ENCODE data around the gene PHF1.
A peak's percentile ranks its signal among the peaks of the same experiment; 100 is the strongest.

PHF1 gene

DNA sequence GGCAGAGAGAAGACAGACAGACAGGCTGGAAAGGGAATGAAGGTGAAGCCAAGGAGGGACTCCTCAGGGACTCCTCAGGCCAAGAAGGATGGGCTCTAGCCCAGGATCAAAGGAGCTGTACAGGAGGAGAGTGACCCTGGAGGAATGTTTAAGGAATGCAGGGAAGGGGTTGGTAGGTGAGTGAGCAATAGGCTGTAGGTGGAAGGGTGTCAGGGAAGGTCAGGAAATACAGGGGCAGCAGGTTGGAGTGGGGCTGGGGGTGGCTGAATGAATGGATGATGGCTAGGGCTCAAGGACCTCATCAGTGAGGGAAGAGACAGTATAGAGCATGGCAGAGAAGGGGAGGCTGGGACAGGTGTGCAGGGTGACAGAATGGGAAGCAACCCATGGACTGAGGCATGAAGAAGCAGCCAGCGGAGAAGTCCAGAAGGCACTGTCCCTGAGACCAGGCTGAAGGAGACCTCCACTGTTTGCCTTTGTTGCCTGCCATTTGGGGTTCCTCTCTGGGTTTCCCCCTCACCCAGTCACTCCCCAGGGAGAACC is 22.3 kb downstream of the PHF1 start:
- DNase-seq: no peak

DNA sequence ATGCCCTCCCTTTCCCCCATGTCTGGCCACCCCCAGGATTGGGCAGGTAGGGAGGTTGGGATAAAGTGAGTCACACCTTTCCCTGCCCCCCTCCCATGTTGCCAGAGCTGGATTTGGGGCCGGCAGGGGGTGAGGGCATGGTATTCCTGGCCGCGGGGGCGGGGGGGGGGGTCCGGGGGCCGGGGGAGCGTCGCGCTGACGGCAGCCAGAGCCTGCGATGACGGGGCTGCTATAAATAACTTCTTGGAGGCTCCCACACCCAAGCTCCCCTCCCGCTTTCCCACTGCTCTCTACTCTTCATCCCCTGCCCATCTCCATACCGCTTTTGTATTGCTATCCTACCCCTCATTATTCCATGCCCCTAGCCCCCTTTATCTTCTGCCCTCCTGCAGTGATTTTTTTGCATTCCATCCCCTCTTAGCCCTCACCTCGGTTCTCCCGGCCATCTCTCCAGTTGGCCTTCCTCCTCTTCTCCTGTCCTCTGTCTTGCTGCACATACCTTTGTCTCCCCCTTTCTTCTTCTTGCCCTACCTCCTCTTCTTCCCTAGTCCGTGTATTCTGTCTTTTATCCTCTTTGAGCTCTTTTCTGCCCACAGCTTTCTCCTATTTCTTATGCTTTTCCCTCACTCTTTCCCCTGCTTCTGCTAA is 22.9 kb downstream of the PHF1 start:
- DNase-seq: no peak

DNA sequence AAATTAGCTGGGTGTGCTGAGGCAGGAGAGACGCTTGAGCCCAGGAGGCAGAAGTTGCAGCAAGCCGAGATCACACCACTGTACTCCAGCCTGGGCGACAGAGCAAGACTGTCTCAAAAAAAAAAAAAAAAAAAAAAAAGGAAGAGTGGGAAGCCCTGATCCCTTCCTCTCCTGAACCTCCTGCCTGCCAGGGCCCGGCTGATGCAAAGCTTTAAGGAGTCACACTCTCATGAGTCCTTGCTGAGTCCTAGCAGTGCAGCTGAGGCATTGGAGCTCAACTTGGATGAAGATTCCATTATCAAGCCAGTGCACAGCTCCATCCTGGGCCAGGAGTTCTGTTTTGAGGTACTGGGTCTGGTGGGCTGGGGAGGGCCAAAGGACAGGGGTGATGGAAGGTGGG is 24.1 kb downstream of the PHF1 start:
- no peak for DNase-seq

DNA sequence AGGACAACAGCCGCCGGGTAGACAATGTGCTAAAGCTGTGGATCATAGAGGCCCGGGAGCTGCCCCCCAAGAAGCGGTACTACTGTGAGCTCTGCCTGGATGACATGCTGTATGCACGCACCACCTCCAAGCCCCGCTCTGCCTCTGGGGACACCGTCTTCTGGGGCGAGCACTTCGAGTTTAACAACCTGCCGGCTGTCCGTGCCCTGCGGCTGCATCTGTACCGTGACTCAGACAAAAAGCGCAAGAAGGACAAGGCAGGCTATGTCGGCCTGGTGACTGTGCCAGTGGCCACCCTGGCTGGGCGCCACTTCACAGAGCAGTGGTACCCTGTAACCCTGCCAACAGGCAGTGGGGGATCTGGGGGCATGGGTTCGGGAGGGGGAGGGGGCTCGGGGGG is 26.9 kb downstream of the PHF1 start:
- no peak for DNase-seq

DNA sequence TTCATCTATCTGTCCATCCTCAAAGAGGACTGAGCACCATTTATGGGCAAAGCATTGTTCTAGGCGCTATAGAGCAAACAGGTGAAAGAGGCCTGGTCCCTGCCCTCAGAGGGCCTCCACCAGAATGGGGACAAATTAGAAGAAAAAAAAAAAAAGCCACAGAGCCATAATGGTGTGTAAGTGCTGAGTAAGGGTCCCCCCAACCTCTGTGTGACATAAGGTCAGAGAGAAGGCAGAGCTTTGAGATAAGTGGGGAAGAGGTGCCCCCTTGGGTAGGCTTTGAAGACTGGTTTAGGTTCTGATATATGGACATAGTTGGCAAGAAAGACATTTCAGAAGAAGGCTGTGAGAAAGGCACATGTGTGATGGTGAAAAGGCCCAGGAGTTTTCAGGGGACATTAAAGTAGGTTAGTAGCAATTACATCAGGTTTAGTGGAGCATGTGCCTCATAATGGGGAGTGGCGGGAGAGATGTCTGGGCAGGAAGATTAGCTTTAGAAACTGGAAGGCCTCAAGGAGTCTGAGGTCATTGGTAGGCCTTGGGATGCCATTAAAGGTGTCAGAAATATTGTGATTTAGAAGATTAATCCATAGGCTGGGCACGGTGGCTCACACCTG is 28.3 kb downstream of the PHF1 start:
- DNase-seq: no peak

DNA sequence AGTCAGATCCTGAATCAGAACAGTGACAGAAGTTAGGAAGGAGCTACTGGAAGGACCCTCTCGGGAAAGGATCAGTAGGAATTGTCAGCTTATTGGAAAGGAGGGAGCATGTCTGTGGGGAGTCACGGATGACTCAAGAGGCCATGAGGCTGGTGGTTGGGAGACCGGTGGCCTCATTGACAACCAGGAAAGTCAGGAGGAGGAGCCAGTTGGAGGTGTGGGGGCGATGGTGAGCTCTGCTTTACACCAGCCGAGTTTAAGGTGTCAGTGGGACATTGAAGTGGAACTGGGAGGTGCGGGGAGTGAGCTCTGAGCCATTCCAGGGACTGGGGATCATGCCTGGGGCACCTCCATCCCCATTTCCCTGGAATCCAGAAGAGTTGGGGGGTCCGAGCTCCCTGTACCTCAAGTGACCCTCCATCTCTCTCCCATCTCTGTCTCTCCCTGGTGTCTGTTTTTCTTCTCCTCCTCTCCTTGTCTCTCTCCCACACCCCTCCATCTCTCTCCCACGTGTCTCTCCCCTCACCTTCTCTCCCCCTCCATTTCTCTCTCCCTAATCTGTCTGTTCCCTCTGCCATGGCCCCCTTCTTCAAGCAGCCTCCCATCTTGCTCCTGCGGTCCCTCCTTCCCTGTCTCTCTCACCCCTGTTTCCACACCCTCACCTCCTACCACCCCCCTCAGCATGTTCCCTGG is 29.3 kb downstream of the PHF1 start:
- DNase-seq: no peak

DNA sequence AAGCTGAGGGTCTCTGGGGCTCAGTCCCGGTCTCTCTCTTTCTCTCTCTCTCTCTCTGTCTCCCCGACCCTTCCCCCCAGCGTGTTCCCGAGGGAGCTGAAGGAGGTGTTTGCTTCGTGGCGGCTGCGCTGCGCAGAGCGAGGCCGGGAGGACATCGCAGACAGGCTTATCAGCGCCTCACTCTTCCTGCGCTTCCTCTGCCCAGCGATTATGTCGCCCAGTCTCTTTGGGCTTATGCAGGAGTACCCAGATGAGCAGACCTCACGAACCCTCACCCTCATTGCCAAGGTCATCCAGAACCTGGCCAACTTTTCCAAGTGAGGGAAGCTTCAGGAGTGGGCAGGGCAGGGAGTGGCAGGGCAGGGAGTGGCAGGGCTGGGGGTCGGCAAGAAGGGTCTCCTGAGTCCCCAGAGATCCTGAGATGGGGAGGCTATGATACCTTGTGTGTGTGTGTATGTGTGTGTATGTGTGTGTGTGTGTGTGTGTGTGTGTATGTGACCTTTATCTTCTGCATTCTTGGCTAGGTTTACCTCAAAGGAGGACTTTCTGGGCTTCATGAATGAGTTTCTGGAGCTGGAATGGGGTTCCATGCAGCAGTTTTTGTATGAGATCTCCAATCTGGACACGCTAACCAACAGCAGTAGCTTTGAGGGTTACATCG is 30.0 kb downstream of the PHF1 start:
- no peak for DNase-seq

DNA sequence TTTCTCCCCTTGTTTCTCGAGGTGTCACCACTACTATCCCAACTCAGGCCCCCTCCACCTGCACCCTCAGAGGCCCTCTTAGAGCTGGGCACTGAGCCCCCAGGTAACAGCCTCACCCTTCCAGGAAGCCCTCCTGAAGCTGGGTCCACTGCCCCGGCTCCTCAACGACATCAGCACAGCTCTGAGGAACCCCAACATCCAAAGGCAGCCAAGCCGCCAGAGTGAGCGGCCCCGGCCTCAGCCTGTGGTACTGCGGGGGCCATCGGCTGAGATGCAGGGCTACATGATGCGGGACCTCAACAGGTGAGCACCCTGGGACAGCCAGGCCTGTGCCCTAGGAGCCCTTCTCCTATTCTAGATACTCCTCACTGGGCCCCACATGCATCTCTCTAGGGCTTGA is 30.6 kb downstream of the PHF1 start:
- no peak for DNase-seq

DNA sequence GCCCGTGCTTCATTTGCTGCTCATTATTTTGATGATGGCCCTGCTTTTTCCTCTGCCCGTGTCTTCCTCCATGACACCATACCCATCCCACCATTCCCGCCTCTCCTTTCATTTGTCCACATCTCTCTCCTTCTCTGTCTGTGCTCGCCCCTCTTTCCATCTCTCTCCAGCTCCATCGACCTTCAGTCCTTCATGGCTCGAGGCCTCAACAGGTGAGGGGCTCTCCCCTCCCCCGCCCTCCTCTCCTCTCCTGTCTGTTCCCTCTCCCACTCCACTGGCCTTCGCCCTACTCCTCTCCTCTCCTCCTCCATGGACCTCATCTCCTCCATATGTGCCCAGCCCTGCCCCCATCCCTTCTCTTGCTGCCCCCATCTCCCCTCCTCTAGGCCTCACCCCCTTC is 31.5 kb downstream of the PHF1 start:
- no peak for DNase-seq

DNA sequence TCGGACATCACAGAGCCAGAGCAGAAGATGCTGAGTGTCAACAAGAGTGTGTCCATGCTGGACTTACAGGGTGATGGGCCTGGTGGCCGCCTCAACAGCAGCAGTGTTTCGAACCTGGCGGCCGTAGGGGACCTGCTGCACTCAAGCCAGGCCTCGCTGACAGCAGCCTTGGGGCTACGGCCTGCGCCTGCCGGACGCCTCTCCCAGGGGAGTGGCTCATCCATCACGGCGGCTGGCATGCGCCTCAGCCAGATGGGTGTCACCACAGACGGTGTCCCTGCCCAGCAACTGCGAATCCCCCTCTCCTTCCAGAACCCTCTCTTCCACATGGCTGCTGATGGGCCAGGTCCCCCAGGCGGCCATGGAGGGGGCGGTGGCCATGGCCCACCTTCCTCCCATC is 32.2 kb downstream of the PHF1 start:
- no peak for DNase-seq

DNA sequence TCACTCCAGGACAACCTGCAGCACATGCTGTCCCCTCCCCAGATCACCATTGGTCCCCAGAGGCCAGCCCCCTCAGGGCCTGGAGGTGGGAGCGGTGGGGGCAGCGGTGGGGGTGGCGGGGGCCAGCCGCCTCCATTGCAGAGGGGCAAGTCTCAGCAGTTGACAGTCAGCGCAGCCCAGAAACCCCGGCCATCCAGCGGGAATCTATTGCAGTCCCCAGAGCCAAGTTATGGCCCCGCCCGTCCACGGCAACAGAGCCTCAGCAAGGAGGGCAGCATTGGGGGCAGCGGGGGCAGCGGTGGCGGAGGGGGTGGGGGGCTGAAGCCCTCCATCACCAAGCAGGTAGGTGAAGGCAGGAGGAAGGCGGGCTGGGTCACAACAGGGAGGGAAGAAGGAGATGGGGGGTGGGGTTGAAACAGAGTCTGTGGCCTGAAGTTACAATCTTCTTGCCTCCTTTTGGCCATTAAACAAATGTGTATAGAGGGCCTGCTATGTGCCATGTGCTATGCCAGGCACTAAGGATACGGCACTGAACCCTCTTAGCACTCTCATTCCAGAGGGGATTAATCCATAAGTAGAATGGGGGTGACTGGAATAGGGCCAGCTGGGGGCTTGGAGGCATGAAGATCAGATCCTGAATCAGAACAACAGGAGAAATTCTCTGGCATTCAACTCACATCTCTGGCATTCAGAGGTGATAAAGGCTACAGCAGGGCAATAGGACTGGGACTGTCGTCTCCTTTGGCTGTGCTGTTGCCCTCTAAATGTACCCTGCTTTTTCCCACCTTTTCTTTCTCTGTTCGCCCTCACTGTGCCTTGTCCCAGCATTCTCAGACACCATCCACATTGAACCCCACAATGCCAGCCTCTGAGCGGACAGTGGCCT is 33.0 kb downstream of the PHF1 start:
- no peak for DNase-seq

DNA sequence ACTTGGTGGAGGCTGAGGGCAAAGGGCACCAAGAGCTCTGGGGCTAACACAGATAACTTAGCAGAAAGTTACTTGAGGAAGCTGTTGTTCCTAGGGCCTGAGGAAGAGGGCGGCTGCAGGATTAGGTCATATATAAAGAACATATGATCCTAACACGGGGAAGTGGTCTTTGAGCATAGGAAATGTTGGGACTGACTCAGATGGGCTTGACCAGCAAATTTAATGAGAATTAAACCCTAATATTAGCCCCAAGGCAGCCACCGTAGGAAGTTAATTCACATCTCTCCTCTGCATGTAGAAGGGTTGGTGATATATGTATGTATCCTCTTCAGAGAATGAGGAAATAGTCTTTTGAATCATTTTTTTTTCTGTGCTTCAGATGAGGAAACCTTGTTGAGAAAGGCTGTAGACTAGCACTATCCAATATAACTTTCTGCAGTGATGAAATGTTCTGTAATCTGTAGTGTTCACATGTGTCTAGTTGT is 34.3 kb downstream of the PHF1 start:
- DNase-seq: no peak

DNA sequence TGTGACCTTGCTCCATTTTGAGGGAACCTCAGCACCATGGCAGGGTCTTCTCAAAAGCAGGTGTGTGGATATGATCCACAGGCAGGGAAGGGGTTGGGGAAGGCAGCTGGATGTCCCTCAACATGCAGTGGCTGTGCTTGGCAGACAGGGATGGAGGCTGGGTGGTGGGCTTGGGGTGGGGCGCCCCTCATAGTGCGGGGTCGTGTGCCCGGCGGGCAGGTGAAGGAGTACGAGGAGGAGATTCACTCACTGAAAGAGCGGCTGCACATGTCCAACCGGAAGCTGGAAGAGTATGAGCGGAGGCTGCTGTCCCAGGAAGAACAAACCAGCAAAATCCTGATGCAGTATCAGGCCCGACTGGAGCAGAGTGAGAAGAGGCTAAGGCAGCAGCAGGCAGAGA is 35.5 kb downstream of the PHF1 start:
- no peak for DNase-seq

DNA sequence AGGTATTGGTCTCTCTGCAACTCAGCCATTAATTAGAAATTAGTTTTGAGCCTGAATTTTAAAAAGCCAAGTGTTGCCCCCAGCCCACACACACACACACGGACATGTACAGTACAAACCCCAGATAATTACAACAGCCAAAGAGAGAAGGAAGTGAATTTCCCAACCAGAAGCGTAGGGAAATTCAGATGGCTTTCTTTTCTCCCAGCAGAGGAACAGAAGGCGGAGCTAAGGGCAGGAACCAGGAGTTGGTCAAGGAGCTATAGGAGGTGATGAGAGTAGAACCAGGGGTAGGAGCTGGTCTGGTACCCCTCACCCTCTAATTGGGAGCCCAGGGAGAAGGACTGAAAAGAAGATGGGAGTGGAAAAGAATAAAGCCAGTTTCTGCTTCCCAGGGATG is 39.6 kb downstream of the PHF1 start:
- DNase-seq: no peak

DNA sequence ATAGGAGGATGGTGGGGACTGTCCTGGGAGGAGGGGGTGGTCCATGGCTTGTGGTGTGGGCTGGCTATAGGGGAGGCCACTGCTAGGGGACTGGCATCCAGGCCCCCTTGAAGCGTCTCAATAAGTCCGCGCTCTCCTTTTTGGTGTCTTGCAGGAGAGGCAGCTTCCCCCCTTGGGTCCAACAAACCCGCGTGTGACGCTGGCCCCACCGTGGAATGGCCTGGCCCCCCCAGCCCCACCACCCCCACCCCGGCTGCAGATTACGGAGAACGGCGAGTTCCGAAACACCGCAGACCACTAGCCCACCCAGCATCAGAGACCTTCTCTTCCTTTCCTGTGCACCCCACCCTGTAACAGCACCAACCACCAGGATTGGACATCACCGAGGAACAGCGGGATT is 40.8 kb downstream of the PHF1 start:
- DNase-seq: no peak

DNA sequence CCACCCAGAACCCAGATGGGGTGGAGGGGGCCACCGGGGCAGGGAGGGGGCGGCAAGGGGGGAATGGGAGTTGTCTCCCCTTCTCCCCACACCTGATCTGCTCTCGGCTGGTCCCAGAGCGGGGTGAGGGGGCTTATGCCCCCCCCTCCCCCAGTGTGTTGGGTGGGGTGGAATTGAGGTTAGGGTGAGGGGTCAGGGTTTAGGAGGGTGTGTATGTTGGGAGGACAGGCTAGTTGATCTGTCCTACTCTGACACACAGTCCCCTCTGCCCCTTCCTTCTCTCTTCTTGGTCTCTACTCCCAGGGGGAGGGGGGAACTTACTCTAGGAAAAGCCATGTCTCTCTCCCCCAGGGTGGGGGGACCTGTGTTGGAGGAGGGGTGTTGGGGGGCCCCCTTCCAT is 41.7 kb downstream of the PHF1 start:
- DNase-seq: no peak

DNA sequence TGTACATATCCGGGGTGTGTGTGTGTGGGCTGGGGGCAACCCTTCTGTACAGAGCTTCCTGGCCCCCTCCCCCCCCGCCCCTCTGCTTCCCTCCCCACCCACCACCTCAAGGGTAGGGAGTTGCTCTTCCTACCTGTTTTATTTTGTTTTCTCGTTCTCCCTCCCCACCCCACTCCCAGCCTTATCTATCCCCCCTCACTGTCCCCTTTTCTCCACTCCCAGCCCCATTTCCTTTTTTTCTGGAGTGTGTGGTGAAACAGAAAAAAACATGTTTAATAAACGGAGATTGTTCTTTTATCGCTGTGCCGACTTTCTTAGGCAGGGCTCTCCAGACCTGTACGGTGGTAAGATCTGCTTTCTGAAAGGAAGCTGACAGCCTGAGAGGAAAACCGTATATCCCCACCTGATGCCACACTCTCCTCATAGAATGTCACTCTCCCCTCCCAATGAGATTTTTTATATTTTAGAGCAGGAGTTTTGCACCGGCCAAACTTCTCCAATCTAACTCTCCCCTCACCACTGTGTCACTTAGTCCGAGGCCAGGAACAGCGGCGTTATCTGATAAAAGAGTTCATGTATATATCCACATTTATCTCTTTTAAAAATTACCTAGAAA is 42.7 kb downstream of the PHF1 start:
- DNase-seq: no peak

DNA sequence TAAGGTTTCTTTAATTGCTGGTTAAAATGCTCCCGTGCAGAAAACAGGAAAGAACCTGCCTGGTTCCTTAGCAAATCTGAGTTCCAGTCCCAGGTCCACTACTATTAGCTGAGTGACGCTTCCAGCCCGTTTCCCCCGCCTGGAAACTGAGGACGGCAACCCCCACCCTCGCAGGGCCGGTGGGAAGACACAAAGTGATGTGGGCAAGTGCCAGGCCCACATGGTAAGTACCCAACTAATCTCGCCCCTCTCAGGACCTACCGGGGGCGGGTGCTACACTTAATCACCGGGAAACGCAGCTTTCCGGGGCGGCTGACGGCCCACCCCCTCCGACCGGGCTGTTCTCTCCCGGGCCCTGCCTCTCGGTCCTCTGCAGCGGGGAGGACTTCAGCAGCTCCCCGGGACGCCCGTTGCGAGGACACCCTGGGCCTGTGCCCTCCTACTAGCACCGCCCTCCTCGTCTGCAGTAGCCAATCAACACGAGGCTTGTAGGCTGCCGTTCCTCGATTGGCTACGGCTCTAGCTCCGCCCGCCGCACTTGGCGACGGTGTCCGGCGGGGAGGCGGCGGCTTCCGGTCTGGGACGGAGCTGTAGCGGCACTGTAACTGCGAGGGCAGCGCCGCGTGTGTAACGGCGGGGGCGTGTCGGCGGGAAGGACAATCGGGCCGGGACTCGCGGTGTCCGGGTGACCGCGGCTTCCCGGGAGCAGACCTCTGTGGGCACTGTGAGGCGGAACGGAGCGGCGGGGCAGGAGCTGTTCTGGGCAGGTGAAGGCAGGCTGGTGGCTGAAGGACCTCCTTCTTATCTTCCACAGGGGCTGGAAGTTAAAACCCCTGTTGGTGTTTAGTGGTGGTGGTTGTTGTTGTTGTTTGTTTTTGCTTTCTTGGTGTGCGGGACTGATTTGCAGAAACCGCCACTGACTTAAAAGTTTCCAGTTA is 43.5 kb downstream of the PHF1 start, which contains the start of gene ZBTB9:
TSS of gene ZBTB9 (plus strand) at position 568 of the 938 bp plus-strand sequence. CDS start 525 bp downstream, outside the sequence.
- DNase-seq: peak; percentile 92

DNA sequence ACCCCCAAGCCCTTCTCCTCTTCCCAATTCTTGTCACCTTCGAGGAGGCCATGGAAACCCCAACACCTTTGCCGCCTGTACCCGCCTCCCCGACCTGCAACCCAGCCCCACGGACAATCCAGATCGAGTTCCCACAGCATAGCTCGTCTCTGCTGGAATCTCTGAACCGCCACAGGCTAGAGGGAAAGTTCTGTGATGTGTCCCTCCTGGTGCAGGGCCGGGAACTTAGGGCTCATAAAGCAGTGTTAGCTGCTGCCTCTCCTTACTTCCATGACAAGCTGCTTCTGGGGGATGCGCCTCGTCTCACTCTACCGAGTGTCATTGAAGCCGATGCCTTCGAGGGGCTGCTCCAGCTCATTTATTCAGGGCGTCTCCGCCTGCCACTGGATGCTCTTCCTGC is 44.2 kb downstream of the PHF1 start:
- DNase-seq: no peak

DNA sequence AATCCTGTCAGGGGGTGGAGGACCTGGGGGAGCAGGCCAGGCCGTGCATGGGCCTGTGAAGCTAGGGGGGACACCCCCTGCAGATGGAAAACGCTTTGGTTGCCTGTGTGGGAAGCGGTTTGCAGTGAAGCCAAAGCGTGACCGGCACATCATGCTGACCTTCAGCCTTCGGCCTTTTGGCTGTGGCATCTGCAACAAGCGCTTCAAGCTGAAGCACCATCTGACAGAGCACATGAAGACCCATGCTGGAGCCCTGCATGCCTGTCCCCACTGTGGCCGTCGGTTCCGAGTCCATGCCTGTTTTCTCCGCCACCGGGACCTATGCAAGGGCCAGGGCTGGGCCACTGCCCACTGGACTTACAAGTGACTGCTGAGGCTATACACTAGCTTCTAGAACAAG is 45.3 kb downstream of the PHF1 start:
- no peak for DNase-seq

DNA sequence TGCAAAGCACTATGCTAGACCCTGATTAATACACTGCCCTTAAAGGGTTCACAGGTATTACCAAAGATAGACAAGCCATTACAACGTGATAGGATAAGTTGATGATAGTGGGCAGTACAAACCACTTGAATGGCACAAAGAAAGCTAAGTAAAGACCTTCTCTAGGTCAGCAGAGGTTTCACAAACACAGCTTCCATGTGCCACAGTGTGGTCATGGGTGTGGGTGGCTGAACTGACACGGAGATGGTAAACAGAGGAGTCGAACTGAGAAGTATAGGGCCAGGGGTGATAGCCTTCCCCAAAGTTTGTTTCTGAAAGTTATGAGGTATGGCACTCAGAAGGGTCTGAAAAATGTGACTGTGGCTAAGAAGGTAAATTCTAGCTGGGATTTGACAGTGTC is 47.9 kb downstream of the PHF1 start:
- no peak for DNase-seq

All from stimulated activated CD4-positive, alpha-beta T cell treated with anti-CD3 and anti-CD28 coated beads, Interleukin-4, amount 100 ng/mL, for 1 hour (primary cell).